CD1c-positive myeloid dendritic cell (primary cell): ENCODE data around the gene NOCT.
"Not testable (repeated sequence)": the region's sequence is repeated elsewhere in the genome, so short reads cannot be mapped to it uniquely, and the experiment has no call there.

Experiments
- DNase-seq: peaks from one replicate; pipeline ENCODE4 v3.0.0-alpha.2; 2016; ENCODE audit errors: extremely low spot score

NOCT gene

DNA sequence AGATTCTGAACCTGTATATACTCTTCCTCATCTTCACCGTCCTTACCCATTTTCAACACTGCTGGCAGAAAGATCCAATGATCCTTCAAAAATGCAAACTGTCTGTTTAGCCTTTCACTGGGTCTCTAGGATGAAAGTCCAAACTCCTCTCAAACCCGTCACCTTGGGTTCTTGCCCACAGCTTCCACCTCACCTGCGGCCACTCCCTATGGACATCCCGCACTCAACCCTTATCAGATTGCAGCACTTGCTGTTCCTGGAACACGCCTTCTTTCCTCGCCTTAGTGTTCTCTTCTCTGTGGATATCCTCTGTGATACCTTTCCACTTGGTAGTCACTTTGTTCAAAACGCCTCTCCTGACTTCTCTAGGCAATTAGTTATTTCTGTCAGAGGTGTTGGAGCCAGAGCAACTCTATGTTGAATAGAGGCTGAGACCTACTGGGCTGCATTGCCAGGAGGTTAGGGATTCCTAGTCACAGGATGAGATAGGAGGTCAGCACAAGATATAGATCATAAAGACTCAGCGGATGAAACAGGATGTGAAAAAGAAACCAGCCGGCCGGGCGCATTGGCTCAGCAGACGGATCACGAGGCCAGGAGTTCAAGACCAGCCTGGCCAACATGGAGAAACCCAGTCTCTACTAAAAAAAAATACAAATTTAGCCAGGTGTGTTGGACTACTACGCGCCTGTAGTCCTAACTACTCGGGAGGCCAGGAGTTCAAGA lies 4.2 kb upstream of the NOCT start:
- no peak for DNase-seq

DNA sequence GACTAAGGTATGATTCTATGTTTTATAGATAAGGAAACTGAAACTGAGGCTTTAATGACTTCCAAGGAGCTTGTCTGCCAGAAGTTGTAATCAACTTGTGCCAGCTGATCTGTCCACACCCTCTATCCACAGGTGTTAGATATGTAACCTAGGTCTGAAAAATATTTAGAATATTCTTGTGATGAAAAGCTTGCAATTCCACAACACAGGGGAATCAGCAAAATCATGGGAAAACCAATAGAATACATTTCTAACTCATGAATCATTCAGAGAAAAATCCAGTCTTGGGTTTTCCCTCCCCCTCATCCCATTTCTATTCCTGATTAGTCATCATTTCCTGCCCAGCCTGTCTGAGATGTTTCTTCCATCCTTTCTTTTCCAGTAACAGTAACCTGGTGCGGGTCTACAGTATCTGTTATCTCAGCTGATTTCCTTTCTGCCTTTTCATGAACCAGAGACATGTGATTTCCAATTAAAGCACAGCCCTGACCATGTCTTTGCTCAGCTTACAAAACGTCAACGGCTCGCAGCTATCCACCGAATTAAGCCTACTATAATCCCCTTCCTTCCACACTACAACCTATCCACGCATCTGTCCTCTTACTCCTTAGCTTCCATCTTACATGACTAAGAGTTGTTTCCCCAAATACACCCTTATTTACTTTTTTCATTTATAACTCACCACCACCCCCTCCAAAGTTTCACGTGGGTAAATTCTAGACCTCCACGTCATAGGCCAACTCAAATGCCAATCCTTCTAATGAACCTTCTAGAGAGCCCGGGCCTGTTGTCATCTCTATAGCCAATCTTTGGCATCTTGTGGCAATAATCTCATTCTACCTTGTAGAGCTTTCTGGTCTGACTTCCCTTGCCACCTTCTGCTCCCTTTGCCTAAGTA lies 961 bp upstream of the NOCT start:
- DNase-seq = peak; percentile 62

DNA sequence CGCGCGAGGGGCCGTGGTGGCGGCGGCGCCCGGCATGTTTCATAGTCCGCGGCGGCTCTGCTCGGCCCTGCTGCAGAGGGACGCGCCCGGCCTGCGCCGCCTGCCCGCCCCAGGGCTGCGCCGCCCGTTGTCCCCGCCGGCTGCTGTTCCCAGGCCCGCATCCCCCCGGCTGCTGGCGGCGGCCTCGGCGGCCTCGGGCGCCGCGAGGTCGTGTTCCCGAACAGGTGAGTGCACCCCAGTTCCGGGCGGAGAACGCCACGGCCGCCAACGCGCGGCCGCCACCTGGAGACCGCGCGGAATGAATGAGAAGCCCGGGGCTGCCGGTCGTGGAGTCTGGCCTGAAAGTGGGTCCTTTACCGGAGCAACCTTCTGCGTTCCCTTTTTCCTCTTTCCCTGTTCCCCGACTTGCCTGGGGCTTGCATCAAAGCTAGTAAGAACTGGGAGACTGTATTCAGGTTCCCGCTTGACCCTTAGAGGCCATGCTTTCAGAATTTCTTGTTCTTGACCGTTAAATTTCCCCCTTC lies 429 bp downstream of the NOCT start:
- peak; percentile 47 for DNase-seq

DNA sequence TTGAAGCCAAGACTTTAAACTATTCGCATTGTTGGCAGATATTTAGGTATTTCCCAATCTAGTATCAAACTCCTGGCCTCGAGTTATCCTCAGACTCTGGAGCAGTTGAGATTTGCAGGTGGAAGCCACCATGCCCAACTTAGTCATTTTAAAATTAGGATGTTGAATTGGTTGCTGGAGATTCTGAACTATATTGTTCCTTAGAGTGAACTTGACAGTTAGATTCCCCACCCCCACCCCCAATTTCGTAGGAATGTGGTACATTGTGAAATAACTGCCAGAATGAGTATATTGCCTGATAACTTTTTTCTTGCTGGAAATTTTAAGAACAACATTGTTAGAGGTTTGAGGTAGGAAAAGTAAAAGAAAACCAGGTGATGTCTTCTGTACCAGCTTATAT lies 2.3 kb downstream of the NOCT start:
- DNase-seq = peak; percentile 43

DNA sequence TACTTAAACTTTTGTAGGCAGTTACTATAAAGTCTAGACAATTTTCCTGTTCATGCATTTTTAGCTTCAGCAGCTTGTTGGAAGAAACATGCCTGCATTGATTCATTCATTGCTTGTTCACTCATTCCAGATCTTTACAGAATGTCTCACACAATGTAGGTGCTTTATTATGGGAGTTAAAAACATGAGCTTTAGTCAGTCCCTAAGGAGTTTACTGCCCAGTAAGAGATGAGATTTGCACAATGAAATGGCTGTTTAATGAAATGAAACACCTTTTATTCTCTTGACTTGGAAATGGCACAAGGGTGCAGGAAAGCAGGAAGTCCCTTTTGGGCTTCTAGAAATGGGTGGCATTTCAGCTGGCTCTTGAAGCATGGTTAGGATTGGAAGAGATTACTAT lies 2.9 kb downstream of the NOCT start:
- peak; percentile 15 for DNase-seq

DNA sequence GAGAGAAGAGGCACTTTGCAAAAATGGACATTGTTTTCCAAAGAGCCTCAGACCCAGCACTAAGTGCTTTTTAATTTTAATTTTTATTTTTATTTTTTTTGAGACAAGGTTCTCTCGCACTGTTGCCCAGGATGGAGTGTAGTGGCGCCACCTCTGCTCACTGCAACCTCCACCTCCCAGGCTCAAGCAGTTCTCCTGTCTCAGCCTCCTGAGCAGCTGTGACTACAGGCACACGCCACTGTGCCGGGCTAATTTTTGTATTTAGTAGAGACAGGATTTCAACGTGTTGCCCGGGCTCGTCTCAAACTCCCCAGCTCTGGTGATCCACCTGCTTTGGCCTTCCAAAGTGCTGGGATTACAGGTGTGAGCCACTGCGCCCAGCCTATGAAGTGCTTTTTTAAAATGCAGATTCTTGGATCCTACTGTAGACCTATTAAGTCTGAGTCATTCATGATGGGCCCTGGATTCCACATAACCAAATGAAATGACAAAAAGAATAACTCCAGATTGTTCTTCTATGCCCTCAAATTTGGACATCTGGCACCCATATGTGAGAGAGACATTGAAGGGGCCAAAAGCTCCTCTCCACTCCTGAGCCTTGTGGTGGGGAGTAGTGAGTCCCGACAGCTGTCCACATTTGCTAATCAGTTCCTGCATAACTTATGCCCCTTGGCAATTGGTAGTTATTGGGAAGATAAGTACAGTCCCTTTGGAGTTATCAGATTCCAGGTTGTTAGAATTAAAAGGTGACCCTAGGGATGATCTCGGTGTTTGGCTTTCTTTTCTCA lies 3.6 kb downstream of the NOCT start:
- no peak for DNase-seq

DNA sequence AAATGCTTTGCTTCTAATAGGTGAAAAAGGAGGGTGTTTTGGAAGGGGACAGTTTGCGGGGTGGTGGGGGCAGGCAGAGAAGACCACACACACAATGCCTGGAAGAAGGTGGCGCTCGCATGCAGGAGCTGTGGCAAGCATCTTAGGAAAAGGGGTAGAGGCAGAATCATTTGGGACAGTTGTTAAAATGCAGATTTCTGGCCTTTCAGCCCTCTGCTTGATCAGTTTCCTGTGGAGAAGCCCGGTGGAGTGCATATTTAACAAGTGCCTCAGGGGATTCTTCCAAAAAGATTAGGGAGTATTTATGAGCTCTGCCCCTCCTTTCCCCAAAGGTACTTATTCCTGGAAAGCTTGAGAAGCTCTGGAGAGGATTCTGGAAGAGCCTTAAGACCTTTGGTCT lies 4.8 kb downstream of the NOCT start:
- no peak for DNase-seq

DNA sequence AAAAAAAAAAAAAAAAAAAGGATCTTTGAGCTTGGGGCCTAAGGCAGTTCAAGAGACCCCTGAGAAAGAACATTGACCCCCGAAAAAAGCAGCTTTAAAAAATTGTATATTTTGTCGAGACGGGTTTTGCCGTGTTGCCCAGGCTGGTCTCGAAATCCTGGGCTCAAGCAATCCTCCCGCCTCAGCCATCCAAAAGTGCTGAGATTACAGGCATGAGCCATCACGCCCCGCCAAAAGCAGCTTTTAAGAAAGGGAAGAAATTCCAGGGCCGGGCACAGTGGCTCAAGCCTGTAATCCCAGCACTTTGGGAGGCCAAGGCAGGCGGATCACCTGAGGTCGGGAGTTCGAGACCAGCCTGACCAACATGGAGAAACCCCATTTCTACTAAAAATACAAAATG lies 5.5 kb downstream of the NOCT start:
- not testable (repeated sequence) for DNase-seq

DNA sequence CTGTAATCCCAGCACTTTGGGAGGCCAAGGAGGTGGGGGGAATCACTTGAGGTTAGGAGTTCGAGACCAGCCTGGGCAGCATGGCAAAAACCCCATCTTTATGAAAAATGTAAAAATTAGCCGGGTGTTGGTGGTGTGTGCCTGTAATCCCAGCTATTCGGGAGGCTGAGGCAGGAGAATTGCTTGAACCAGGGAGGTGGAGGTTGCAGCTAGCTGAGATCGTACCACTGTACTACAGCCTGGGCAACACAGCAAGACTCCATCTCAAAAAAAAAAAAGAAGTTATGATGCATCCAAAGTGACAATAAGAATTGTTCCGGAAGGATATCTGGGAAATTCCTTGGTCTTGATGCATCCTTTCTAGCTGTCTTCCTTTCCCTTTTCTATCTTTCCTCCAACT lies 7.3 kb downstream of the NOCT start:
- no peak for DNase-seq

DNA sequence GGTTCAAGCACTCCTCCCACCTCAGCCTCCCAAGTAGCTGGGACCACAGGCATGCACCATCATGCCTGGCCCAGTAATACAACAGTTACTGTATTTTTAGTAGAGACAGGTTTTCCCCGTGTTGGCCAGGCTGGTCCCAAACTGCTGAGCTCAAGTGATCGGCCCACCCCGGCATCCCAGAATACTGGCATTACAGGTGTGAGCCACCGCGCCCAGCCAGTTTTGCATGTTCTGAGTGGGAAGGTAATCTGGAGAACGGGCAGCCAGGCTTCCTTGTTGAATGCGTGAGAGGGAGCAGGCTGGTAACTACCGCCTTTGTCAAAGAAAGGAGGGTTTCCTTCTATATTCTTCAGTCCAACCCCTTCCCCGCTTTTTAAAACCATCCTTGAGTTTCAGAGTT lies 9.1 kb downstream of the NOCT start:
- no peak for DNase-seq

DNA sequence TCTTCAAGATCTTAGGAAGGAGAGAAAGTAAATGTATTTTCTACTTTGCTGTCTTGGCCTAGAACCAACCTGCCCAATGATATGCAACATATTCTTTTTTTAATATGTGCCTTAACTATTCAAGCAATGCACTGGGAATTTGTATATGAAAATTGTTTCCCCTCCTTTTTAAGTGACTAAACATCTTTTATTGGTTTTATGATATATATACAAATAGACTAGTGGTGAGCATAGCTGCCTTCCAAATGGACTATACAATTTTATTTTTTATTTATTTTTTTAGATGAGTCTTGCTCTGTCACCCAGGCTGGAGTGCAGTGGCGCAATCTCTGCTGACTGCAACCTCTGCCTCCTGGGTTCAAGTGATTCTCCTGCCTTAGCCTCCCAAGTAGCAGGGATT lies 10.3 kb downstream of the NOCT start:
- DNase-seq = no peak

DNA sequence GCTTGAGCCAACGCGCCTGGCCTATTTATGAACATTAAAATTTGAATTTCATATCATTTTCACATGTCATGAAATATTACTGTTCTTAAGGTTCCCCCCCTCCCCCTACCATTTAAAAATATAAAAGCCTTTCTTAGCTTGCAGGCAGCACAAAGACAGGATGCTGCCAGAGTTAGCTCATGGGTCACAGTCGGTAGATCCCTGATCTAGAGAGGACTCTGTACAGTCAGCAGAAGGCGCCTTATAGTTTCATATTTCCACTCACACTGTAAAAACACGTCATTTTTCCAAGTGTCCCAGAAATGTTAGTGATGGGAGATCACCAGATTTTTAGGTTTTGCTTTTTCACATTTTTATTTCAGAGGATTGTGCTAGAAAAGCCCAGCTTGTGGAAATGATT lies 12.2 kb downstream of the NOCT start:
- DNase-seq = no peak

DNA sequence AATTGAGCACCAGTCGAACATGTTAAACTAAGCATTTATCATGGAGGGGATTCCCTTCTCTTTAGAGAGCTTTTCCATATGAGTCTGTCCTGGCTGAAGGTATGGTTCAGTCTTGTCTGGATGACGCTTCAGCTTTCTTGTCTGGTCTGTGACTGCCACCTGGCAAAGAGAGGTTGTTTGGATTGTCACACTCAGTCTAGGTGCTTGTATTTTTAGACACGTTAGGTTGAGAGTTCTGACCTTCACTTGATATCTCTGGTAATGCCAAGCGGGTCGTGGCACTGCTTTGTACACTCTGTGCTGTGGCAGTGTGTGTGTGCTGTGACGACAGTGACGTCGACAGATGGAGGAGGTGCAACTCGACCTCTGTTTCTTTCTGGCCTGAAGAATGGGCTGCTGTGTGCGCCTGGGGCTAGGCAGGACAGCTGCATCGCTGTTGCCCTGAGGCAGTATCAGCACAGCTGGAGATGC lies 12.6 kb downstream of the NOCT start:
- no peak for DNase-seq

DNA sequence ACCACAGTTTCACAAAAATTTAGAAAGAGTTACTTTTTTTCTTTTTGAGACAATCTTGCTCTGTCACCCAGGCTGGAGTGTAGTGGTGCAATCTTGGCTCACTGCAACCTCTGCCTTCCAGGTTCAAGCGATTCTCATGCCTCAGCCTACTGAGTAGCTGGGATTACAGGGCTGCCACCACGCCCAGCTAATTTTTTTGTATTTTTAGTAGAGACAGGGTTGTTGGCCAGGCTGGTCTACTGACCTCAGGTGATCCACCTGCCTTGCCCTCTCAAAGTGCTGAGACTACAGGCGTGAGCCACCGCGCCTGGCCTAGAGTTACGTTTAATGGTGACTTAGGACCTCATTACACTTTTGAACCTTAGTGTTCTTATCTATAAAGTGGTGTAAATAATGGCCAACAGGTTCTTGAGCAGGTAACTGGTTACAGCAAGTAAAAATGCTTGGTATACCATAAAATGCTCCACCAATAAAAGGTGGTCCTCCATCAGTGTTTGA lies 14.3 kb downstream of the NOCT start:
- DNase-seq = not testable (repeated sequence)

DNA sequence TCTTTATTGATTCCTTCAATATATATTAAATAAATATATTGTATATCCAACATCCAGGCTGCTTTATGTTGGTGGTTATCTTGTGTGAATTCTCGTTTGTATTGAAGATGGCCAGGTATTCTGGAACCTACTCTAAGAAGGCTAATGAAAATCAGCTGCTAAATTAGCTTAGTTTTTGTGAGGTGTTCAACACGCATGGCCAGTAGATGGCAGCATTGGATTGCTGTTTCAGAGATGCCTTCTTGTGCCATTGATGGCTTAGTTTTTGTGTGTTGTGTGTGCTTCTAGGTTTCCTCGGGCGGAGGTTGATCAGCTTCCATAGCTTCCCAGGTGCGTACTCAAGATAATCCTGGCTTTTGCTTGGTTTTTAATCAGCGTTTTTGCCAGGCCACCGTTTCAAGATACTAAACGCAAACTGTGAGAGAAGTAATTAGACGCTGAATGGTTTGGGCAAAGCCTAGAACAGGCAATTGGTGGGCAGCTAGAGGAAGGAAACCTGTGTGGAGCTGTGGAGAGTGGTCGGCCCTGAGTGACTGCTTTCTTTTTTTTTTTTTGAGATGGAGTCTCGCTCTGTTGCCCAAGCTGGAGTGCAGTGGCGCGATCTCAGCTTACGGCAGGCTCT lies 15.1 kb downstream of the NOCT start:
- peak; percentile 83 for DNase-seq

DNA sequence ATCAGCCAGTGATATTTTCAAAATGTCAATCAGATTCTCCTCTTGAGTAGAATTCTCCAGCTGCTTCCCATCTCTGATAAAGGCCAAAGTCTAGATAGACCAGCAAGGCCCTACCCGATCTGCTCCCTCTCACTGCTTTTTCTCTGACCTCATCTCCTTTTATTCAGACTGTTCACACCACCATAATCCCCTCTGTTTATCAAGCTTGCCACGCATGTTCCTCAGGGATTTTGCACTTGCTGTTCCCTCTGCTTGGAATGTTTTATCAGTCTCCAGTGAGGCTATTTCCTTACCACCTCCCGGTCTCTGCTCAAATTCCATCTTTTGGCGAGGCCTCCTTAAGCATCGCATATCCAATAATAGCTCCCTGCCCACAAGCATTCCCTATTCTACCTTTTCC lies 20.1 kb downstream of the NOCT start:
- DNase-seq = no peak

DNA sequence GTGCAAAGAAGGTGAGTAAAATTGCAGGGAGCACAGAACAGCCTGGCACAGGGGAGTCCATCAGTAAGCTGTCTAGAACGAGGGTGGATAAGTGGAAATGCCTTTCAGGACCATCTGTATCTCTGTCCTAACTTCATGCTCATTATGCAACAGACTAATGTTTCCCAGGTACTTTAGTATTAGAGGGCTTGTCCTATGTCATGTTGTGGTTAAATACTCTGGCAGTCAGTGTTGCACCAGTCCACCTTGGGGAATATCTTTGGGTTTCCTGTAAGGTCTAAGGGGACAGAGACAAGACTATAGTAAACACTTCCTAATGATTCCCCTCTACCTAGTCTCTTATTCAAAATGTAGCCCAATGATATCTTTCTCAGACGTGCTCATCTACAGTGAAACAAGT lies 21.3 kb downstream of the NOCT start:
- no peak for DNase-seq

DNA sequence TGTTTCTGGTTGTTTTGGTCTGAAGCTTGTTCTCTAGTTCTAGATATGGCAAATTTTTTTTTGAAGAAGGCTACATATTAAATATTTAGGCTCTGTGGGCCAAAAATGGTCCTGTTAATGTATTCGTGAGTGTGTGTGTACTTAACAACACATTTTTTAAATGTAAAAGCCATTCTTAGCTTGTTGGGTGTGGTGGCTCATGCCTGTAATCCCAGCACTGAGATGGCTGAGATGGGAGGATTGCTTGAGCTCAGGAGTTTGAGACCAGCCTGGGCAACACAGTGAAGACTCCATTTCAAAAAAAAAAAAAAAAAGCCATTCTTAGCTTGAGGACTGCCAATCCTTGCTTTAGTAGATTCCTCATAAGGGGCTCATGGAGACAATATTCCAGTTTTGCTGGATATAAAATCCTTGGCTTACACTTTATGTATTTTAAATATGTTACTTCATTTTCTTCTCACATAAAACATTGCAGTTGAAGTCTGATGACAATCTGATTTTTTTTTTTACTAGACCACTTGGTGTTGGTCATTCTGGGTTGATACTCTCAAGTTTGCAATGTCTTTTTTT lies 23.4 kb downstream of the NOCT start:
- DNase-seq = no peak

DNA sequence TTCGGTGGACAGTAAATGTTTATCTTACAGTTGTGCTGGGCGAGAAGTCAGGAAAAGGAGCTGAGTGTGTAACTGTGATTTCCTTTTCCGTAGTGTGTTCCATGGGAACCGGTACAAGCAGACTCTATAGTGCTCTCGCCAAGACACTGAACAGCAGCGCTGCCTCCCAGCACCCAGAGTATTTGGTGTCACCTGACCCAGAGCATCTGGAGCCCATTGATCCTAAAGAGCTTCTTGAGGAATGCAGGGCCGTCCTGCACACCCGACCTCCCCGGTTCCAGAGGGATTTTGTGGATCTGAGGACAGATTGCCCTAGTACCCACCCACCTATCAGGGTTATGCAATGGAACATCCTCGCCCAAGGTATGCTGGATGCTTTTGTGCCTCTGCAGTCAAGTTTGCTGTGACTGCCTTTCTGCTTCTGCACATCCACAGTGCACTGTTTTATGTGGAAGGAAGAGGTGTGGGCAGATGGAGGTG lies 27.4 kb downstream of the NOCT start:
- no peak for DNase-seq

DNA sequence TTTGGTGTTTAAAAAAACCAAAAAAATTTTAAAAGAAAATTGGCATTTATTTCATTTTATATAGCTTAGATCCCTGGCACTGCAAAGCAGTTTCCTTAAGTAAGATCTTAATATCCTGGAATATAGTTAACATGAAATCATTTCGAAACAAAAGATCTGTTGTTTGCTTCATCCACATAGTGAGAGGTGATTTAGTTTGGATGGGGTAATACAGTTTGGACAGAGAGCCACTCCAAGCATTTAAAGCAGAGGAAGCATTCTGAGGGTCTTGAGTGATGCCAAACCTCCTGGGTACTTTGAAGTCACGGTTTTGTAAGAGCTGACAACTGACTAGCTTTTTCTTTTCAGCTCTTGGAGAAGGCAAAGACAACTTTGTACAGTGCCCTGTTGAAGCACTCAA lies 28.7 kb downstream of the NOCT start:
- no peak for DNase-seq

DNA sequence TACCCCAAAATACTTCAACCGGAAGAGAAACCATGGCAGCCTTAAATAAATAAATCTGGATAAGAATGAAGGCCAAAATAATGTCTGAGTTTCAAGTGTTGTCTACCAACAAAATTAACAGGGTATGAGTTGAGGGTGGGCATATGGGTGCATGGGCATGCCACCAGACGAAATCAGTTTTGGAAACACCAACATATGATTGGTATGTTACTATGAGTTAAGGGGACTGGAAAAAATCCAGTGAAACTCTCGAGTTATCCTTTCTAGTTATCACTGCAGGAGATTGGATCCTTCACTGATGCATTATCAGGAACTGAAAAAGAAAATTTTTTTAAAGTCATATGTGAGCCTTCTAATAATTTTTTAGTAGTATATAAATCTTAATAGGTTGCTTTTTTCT lies 32.4 kb downstream of the NOCT start:
- DNase-seq = no peak
